IPS DF 4.7 (cell line): Measurements from ENCODE around the gene LRRK2.
"Not testable (repeated sequence)": the region's sequence is repeated elsewhere in the genome, so short reads cannot be mapped to it uniquely, and the experiment has no call there.

Experiments
- DNase-seq: peaks from one replicate; pipeline ENCODE4 v3.0.0-alpha.2; 2013; ENCODE audit warnings: low spot score; ENCODE audit errors: extremely low read depth

Gene LRRK2

DNA sequence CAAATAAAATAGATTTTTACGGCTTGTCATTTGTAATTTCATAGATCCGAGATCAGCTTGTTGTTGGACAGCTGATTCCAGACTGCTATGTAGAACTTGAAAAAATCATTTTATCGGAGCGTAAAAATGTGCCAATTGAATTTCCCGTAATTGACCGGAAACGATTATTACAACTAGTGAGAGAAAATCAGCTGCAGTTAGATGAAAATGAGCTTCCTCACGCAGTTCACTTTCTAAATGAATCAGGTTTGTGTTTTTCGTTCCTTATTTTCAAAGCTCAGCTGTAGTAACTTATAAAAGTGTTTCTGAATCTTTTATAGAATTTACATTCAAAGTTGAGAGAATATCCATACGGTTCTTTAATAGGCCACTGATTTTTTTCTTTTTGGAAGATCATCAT lies 89.1 kb downstream of the LRRK2 start:
- no peak for DNase-seq

DNA sequence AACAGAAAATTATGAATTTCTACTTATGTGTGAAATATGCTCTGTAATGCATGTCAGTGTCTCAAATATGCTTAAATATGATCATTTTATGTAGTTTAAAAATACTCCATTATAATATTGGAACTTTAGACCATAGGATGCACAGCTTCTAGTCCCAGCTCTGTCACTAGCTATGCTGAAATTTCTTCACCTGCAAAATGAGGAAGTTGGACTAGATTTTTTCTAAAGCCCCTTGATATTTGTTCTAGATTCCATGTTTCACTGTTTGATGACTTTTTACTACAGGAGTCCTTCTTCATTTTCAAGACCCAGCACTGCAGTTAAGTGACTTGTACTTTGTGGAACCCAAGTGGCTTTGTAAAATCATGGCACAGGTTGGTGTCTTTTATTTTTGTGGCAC lies 90.1 kb downstream of the LRRK2 start:
- no peak for DNase-seq

DNA sequence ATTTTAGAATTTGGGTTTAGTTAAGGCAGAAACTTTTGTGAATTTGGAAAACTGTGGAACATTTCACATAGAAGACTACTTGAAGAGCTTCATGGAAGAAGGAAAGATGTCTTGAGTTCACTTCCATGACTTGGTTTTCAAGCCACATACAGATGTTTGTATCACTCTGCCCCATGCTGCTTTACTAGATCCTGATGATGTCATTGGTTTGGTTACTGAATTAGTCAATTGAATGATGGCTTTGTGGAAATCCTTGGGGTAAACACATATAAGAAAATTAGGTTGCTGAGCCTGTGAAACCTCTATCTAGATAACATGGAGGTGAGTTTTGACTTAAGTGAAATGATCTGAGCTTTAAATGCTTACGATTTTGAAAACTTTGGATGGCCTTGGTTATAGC lies 90.6 kb downstream of the LRRK2 start:
- DNase-seq, result no peak

DNA sequence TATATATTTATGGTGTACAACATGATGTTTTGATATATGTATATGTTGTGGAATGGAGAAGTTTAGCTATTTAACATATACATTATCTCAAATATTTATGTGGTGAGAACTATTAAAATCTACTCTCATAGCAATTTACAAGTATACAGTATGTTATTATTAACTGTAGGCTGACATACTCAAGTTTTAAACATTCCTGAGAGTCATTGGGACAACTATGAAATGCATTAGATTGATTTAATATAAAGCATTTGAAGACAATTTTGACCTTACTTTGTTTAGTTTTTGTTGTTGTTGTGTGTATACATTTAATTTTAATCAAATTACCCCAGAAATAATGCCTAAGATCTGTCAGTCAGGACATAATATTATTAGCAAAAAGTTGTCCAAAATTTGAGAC lies 99.5 kb downstream of the LRRK2 start:
- DNase-seq, result no peak

DNA sequence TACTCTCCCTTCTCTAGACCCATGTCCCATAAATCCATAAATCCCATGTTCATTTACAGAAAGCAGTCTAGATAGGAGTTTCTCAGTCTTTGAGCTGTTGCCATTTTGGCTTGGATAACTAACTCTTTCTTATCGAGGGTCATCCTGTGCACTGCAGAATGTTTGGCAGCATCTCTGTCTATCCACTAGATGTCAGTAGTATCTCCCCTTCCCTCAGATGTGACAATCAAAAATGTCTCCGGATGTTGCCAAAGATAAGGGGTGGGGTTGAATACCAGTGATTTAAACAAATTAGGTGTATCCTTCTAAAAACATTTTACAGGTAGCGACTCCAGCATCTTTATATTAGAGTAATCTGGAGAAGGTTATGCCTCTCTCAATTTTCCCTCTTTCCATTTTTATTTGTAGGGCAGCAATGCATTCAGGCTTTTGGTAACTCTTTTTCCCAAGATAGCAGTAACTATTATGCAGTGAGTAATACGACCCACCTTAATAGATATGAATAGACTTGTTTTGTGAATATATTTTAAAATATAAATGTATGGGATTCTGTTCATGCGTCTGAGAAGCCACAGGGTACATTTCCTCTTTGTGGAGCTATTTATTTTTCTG lies 100.7 kb downstream of the LRRK2 start:
- DNase-seq, result peak; percentile 56

DNA sequence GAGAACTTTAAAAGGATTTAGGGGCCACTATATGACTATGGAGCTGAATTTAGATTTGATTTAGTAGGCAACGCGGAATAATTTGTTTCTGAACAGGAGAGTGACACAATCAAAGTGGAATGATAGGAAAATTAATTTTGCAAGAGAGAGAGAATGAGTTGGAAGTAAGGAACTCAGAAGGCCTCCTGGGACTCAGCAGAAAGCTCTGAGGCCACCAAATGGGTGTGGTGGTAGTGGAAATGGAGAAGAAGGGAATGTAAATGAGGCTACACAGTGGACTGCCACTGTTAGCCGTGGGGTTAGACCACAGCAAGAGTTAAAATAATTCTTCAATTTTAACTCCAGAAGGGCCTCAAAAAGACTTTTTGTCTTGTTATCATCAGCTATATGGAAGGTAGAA lies 102.7 kb downstream of the LRRK2 start:
- no peak for DNase-seq

DNA sequence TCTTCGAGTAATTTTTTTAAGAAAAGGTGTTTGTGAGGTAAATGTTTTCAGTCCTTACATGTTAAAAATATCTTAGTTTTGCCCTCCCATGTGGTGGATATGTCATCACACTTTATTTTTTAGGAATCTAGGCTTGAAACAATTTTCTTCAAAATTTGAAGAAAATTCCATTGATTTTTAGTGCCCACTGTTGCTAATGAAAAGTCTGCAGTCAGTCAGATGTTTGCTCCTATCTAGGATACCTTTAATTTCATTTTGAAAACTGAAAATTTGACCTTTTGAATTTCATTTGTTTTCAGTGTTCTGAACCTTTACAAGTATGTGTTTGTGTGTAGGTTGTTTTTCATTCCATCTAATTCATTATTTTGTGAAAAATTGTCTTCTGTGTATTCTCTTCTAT lies 105.4 kb downstream of the LRRK2 start:
- no peak for DNase-seq

DNA sequence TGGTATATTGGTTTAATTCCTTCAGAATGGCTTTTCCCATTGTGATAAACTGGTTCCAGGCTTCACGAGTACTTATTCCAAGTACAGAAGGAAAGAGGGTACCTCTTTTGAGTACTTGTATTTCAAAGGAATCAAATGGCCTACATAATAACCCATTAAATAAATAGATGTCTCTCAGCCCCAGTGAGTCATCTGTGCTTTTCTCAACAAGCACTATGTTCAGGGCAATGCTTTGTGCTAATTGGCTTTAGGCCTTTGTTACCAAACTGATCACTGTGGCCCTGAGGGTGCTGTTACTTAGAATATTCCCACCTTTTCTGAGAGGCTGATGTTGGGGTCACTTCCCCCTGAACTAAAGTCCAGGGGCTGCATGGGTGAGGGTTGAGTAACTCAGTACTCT lies 107.1 kb downstream of the LRRK2 start:
- DNase-seq, result no peak

DNA sequence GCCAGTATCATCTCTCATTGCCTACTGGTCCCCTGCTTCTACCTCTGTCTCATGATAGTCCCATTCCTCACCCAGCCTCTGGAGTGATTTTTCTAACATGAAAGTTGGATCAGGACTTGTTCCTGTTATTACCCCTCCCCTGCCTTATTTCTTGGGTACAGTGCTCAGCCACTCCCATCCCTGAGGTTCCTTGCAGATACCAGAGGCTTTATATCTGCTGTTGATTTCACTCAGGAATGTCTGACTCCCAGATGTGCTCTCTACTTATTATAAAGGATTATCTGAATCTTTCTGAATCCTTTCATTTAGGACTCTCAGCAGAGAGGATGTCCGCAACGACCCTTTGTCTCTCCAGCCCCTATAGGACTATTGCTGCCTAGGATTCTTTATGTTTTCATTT lies 111.2 kb downstream of the LRRK2 start:
- no peak for DNase-seq

DNA sequence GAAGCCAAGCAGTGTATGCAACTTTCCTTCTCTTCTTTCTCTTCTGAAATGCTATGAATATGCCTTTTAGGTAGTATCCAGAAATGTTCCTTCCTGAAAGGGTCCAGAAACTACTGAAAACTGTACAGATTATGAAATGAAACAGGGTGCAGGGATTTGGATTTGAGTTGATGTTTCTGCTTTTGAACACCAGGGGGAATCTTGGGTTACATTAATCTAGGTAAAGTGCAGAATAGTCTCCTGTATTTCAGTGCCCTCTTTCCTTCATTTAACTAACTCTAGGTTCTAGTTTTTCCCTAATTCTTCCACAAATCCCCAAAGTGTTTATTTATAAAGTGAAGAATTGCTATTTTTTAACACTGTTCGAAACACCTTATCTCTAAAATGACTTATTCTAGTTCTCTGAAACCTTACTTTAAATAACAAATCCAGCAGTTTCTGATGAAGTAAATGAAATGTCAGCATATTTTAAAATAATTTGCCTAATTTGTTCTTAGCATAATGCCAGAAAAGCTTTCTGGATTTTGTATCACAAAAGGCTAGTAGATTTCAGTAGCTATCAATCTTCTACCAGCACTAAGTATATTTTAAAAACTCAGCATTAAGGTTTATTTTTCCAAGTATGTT lies 111.9 kb downstream of the LRRK2 start:
- no peak for DNase-seq

DNA sequence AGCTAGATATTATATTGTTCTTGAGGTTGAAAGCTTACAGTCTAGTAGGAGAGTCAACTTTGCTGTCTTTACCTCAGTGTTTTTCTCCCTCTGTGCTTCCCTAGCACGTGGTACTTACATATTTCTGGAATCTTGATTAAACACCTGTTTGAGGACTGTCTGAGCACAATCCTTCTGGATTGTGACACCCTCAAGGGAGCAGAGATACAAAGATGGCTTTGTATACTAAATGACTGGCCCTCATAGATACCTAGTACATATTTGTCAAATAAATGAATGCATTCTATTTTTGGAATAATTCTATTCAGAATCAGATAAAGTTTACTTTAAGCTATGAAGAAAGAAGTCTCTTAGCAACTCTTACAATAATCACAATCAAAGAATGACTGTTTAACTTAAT lies 113.3 kb downstream of the LRRK2 start:
- DNase-seq, result no peak

DNA sequence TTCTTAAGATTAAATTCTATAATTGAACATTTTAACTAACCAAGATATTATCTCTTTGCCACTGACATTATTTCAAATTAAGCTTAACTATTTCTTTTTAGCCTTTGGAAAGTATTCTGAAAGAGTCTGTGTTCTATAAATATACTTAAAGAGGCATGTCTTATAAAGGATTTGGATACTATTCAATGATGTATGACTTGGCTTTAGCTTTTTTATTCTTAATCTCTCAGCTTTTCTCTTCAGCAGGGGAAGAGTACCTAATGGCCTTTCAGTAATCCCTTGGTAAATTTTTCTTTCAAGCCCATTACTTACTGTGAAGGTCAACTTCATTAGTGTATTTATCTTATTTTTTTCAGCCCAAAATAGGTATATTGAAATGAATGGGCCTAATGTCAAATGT lies 113.8 kb downstream of the LRRK2 start:
- DNase-seq, result no peak

DNA sequence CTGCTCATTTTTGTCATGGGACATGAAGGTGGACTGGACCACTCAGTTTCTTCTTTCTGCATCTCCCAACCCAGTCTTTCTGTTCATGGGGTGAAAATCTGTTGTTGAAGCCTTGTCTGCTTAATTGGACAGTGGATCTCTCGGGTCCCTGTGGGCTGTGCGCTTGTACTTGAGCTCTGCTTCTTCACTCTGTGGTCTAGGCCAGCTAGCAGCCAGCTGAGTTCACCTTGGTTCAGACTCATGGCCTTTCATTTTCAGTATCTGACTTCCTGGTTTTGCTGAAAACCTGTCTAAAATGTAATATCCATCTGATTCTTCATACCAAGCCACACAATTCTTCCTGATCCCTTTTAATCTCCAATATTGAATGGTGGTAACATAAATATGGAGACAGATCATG lies 117.2 kb downstream of the LRRK2 start:
- no peak for DNase-seq

DNA sequence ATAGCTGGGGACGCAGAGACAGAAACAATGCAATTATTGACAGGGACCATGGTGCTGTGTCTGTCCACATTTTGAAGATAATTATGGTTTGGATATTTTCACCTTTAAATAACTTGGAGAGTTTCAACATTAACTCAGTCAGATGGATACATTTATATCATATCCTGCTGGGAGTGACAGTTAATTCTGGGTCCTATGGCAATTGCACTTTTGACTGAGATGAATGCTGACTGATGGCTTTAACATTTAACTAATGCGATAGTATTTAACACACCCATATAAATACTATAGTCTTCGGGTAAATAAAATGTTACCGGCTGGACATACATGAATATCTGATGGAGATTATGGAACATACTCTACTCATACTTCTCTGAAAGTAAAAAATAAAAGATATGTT lies 118.3 kb downstream of the LRRK2 start:
- no peak for DNase-seq

DNA sequence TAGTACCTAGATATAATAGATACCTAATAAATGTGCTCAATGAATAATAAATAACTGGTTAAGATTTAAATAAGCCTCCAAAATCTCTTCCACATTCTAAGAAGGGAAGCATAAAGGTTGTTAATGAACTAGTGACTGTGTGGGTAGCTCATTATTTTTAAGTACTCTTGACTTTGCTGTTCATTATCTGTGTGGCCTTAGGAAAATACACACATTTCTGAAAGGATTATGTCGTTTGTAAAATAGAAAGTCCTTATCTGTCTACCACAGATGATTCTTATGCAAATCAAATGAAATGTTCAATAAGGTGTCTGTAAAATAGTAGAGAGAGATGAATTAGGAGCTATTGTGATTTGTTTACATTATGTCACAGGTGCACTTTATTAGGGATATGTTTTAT lies 119.5 kb downstream of the LRRK2 start:
- DNase-seq, result no peak

DNA sequence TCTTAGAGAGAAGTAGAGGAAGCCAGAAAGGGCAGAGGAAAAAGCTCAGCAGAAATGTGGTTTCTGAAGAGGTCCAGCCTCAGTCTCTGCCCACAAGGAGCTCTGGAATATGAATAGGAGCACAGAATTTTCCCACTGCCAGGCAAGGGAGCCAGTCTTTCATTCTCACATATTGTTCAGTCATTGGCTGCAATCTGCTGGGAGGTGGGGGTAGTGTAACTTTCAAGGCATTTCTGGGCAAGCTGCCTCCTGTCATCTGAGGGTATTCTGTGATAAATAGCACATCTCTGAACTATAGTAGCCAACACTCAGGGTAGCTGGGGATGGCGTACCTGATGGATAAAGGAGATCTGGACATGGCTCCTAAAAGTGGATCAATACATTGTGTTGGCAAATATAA lies 127.2 kb downstream of the LRRK2 start:
- DNase-seq, result no peak

DNA sequence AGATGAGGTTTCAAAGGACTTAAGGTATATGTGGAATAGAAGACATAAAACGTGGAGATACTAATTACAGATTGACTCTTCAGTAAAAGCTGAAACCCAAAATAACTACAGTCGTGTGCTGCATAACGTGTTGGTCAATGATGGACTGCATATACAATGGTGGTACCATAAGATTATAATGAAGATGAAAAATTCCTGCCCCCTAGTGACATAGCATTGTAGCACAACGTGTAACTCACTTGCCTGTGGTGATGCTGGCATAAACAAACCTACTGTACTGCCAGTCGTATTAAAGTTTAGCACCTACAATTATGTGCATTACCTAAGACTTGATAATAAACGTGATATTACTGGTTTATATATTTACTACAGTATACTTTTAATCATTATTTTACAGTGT lies 150.3 kb downstream of the LRRK2 start:
- DNase-seq, result no peak

DNA sequence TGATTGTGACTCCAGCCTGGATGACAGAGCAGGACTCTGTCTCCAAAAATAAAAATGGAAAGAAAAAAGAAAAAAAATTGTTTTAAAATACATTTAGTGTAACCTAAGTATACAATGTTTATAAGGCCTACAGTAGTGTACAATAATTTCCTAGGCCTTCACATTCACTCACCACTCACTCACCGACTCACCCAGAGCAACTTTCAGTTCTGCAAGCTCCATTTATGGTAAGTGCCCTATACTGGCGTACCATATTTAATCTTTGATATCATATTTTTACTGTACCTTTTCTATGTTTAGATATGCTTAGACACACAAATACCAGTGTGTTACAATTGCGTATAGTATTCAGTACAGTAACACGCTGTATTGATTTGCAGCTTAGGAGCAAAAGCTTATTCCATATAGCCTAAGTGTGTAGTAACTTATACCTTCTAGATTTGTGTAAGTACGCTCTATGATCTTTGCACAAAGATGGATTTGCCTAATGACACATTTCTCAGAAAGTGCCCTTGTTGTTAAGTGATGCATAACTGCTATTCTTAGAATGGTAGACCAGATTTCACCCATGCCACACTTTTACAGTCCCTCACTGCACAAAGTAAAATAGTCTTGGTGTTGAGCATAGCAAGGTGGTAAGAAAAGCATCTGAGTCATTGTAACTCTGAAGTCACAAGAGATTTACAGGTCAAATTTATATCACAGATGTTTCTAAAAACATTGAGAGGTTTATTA lies 151.9 kb downstream of the LRRK2 start:
- DNase-seq, result no peak

DNA sequence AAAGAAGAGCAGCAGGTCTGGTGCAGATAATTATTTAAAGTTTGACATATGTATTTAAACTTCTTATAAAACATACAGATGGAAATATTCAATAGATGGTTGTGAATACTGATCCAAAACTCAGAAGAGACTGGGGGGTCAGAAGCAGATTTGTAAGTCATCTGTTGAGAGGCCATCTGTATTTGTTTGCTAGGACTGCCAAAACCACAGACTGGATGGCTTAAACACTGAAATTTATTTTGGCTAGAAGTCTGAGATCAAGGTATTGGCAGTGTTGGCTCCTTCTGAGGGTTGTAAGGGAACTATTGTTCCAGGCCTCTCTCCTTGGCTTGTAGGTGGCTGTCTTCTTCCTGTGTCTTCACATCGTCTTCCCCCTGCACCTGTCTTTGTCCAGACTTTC lies 153.9 kb downstream of the LRRK2 start:
- no peak for DNase-seq

DNA sequence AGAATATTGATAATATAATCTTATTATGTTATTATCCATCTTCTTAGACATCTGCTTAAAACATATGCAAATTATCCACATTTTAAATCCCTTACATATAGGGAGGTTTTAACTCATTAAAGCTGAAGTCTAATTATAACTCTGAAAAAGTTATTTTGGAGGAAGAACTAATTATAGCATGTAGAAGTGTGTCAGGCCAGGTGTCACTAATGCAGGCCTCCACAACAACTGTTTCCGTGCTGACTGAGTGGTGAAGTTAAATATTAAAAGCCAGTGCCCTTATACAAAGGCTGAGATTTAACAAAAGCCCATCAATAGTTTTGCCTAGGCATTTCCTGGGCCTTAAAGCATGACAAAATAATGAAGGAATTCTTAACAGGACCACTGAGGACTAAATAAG lies 157.4 kb downstream of the LRRK2 start:
- DNase-seq, result no peak

DNA sequence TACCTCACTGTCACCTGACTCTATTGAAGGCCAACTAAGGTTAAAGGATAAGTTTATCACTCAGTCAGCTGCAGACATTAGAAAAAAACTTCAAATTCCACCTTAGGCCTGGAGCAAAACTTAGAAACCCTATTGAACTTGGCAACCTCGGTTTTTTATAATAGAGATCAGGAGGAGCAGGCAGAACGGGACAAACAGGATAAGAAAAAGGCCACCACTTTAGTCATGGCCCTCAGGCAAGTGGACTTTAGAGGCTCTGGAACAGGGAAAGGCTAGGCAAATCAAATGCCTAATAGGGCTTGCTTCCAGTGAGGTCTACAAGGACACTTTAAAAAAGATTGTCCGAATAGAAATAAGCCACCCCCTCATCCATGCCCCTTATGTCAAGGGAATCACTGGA lies 162.5 kb downstream of the LRRK2 start:
- DNase-seq, result not testable (repeated sequence)

DNA sequence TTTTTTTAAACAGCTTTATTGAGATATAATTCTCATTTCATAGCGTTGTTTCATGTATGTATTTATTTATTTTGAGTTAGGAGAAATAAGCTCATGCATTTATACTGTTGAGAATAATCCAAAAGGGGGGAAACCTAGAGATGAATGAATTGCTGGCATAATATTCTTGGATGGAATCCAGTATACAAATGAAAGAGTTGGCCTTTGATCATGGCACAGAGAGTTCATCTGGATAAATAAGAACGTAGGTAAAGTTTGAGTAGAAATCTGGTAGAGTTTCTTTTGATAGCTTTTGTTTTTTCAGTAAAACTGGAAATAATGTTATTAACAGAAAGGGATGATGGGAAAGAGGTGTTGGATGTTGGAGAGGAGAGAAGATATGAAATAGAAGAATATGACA lies 166.2 kb downstream of the LRRK2 start:
- DNase-seq, result no peak

DNA sequence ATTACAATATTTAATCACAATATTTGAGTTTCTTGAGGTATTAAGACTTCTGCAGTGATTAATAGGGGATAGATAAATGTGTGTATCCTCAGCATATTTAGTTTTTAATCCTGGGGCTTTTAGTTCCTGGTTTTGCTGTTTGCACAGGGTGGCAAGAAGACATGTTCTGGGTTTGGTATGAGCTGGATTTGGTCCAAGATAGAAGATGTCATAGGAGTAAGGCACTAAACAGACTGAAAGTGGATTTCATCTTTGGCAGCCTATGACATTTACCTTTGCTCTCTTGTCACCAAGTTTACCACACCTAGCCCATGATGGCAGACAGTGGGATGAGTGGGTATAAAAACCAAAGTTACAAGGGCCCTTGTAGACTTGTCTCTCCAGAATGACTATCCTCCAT lies 168.2 kb downstream of the LRRK2 start:
- no peak for DNase-seq
